ENCODE results near the gene DDOST. TPM values are rescaled to one million over a fixed set of nuclear protein-coding genes. Genes with fewer than 3 reads are reported as not detected.

DDOST gene
- total and polyA plus RNA-seq, 10 of the 15 experiments (the other 5 are each of a cell fraction or from before 2014, with no cell fraction given), result 100 to 274 (median 201) TPM

DNA sequence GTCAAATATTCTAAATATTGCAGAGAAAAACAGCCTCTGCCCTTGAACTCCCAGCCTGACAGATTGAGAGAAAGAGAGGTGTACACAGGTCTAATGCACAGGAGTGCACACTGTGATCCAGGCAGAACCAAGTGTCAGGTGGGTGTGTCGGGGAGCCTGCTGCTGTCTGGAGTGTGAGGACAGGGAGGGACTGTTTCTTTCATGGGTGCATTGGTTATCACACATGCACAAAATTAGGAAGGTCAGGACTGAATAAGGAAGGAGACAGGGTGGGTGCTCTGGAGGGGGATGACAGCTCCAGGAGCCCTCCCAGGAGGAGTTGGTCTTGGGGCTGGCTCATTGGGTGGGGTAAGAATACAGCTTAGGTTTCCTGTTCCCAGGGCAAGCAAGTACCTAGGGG, 41.2 kb downstream of the DDOST start (continued):
- TF ChIP-seq HDAC6 (IDR thresholded peaks at IDR 0.05; ENCODE audit: unreplicated experiment) (no peak), KLF5 (IDR thresholded peaks at IDR 0.05; ENCODE audit: partially characterized antibody) (no peak)
- TF ChIP-seq, protein P1, sequence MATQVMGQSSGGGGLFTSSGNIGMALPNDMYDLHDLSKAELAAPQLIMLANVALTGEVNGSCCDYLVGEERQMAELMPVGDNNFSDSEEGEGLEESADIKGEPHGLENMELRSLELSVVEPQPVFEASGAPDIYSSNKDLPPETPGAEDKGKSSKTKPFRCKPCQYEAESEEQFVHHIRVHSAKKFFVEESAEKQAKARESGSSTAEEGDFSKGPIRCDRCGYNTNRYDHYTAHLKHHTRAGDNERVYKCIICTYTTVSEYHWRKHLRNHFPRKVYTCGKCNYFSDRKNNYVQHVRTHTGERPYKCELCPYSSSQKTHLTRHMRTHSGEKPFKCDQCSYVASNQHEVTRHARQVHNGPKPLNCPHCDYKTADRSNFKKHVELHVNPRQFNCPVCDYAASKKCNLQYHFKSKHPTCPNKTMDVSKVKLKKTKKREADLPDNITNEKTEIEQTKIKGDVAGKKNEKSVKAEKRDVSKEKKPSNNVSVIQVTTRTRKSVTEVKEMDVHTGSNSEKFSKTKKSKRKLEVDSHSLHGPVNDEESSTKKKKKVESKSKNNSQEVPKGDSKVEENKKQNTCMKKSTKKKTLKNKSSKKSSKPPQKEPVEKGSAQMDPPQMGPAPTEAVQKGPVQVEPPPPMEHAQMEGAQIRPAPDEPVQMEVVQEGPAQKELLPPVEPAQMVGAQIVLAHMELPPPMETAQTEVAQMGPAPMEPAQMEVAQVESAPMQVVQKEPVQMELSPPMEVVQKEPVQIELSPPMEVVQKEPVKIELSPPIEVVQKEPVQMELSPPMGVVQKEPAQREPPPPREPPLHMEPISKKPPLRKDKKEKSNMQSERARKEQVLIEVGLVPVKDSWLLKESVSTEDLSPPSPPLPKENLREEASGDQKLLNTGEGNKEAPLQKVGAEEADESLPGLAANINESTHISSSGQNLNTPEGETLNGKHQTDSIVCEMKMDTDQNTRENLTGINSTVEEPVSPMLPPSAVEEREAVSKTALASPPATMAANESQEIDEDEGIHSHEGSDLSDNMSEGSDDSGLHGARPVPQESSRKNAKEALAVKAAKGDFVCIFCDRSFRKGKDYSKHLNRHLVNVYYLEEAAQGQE (IDR thresholded peaks at IDR 0.05; ENCODE audit: low read depth, low read length), result no peak

- BruUV-seq (replicated peaks), result no TSS peak
- FAIRE-seq, result no peak
- Histone ChIP-seq H3K4me1 (ENCODE audit: control insufficient read depth, insufficient read depth, low read length) (no peaks in the 10 kb centered on the region), H3K9me3 (replicated peaks; ENCODE audit: control insufficient read depth, insufficient read depth, low read length) (no peaks in the 10 kb centered on the region), H3K4me3 (no peak overlapping the region), H3K27me3 (replicated peaks in 1 of 2; ENCODE audit: control insufficient read depth in 2 of 2, insufficient read depth in 2 of 2, low read length in 1 of 2) (no peaks in the 10 kb centered on the region; a peak in 1 of 4 replicates), H2AFZ (ENCODE audit: control insufficient read depth, low read depth, low read length) (no peak overlapping the region), H4K20me1 (ENCODE audit: control insufficient read depth, insufficient read depth) (no peaks in the 10 kb centered on the region), H3K79me2 (ENCODE audit: control insufficient read depth, insufficient read depth, low read length) (no peaks in the 10 kb centered on the region), H3K9ac (ENCODE audit: control insufficient read depth, insufficient read depth, low read length) (no peak overlapping the region), H3K36me3 (ENCODE audit: control insufficient read depth in 2 of 2, insufficient read depth in 2 of 2, low read length in 1 of 2) (no peaks in the 10 kb centered on the region), H3K27ac (ENCODE audit: control insufficient read depth, insufficient read depth) (no peak overlapping the region), H3K4me2 (ENCODE audit: control insufficient read depth, insufficient read depth) (no peak overlapping the region)
- no peak for ATAC-seq
- ChIA-PET RAD21 (ENCODE audit: unreplicated experiment) (no interaction called here), CTCF (no interaction called here), SMC1A (ENCODE audit: uncharacterized antibody, unreplicated experiment) (no interaction called here), POLR2A (no interaction called here)
- in situ Hi-C loops (cut with MboI) (no loop called here), intact Hi-C loops (cut with micrococcal nuclease; ENCODE audit: unreplicated experiment) (no loop called here)
- 26% methylated on average over 4 of the region's 4 CpGs for WGBS (ENCODE audit: insufficient coverage, insufficient replicate concordance, low lambda C conversion rate, missing lambda C conversion rate)
- no peak for DNase-seq (ENCODE audit: low read depth, low spot score)
- TF ChIP-seq NR2C2 (IDR thresholded peaks at IDR 0.05; ENCODE audit: borderline replicate concordance, control insufficient read depth, insufficient read length, low read depth), result no peak
- TF ChIP-seq STAT1 (conservative IDR thresholded peaks at IDR 0.05), result no peak
- no peak for TF ChIP-seq MXI1 (IDR thresholded peaks at IDR 0.05; ENCODE audit: low read depth, low read length)
- no peak for TF ChIP-seq CHD1 (IDR thresholded peaks at IDR 0.05; ENCODE audit: low read depth, low read length)
- no peak for TF ChIP-seq SPI1 (IDR thresholded peaks at IDR 0.05; ENCODE audit: borderline replicate concordance, insufficient read depth, low read depth, low read length)
- TF ChIP-seq ZNF592 (IDR thresholded peaks at IDR 0.05), result no peak
- TF ChIP-seq CBX3 (IDR thresholded peaks at IDR 0.05; ENCODE audit: borderline replicate concordance, low read depth), result no peak
- TF ChIP-seq ZNF207 (IDR thresholded peaks at IDR 0.05; ENCODE audit: borderline replicate concordance), result no peak
These were observed 42.6 kb downstream of the DDOST start for GRCh38 chr1:20618550-20618949.
